Activated T-helper 1 cell treated with anti-CD3 and anti-CD28 coated beads, Interleukin-12 subunit alpha, Interleukin-12 subunit beta, Interleukin-2, Interleukin-4 antibody, amounts not matched to agents 30 ng/mL and 10 ng/mL and 1 ng/mL, durations not matched to agents 14 hours and 24 hours and 36 hours (primary cell): Measurements from ENCODE around the gene NME9. TPM values are rescaled to one million over a fixed set of nuclear protein-coding genes. Genes with fewer than 3 reads are reported as not detected.

Experiments
- DNase-seq: peaks from one replicate; pipeline ENCODE4 v3.0.0; 2021; ENCODE audit warnings: low spot score
- H3K27ac Mint-ChIP-seq: one replicate; pipeline ENCODE4 v1.8.0; 2021; ENCODE audit warnings: mild to moderate bottlenecking, mixed read lengths
- H3K27me3 Mint-ChIP-seq: one replicate; pipeline ENCODE4 v1.8.0; 2022; ENCODE audit warnings: mild to moderate bottlenecking, moderate library complexity, mixed read lengths; ENCODE audit not compliant: insufficient read depth
- H3K36me3 Mint-ChIP-seq: one replicate; pipeline ENCODE4 v1.8.0; 2021; ENCODE audit warnings: low read depth, mixed read lengths
- H3K4me1 Mint-ChIP-seq: one replicate; pipeline ENCODE4 v1.8.0; 2021; ENCODE audit warnings: low read depth, mixed read lengths
- H3K4me3 Mint-ChIP-seq: one replicate; pipeline ENCODE4 v1.8.0; 2021; ENCODE audit warnings: mild to moderate bottlenecking, moderate library complexity, mixed read lengths
- H3K9me3 Mint-ChIP-seq: one replicate; pipeline ENCODE4 v1.8.0; 2021; ENCODE audit warnings: mixed read lengths
- intact Hi-C: fragments of 100-400 bp; cut with micrococcal nuclease; formaldehyde crosslinking; loops from one replicate; pipeline ENCODE4 v1.15.1; 2024
- total RNA-seq: library from RNA; stranded (reverse); gene quantifications from 2 replicates; pipeline ENCODE4 v1.2.3, GENCODE V29; 2022

Gene NME9
- total RNA-seq, 1 donor from 2014 or later, result not detected

DNA sequence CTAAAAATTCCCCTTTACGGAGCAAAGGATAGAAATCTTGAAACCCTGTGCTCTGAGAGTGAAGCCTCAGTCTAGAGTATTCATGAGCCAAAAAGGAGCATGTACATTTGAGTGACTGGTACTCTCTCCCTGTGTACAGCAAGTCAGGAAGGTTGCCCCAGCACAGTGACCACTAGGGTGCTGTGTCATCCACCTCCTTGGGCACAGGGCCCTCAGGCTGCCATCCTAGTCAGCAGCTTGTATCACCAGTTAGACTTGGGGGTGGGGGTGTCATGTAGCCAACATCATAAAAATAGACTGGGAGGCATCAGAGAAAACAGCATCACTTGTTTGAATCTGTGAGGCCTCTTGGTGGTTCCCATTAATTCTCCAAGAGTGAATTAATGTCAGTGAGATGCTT is 12.0 kb downstream of the NME9 start:
- no peak for DNase-seq
- no peaks in the 10 kb centered on the region for H3K36me3 Mint-ChIP-seq
- no peaks in the 10 kb centered on the region for H3K27me3 Mint-ChIP-seq
- H3K4me3 Mint-ChIP-seq, result no peak overlapping the region
- H3K9me3 Mint-ChIP-seq, result no peaks in the 10 kb centered on the region
- peaks cover 12% of the 10 kb centered on the region for H3K4me1 Mint-ChIP-seq
- no peak overlapping the region for H3K27ac Mint-ChIP-seq
- intact Hi-C loops, result no loop called here

DNA sequence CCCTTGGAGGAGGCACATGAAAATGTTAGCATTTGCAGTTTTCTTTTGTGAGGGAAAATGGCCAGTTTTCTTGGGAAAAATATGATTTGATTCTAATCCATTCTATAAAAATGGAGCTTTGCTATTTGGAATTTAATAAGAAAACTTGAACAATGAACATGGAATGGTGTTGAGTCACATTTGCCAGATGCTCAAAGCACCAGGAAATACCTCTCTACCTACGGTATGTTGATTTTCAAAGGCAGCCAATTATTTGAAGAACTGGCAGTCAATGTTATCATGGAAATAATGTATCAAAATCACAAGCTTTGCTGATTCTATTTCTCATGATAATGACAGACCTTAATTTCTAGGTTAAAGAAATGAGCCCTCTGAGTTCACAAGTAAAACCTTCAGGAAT is 14.9 kb downstream of the NME9 start:
- no peak for DNase-seq
- intact Hi-C loops, result no loop called here
- Mint-ChIP-seq H3K4me3 (no peak overlapping the region), H3K4me1 (no peaks in the 10 kb centered on the region), H3K27me3 (peaks cover 2% of the 10 kb centered on the region), H3K36me3 (peaks cover 3% of the 10 kb centered on the region), H3K9me3 (peaks cover 16% of the 10 kb centered on the region), H3K27ac (no peak overlapping the region)

- no peak for DNase-seq
- Mint-ChIP-seq H3K27ac (no peak overlapping the region), H3K9me3 (peaks cover 37% of the 10 kb centered on the region), H3K4me1 (no peaks in the 10 kb centered on the region), H3K27me3 (peaks cover 2% of the 10 kb centered on the region), H3K4me3 (no peak overlapping the region), H3K36me3 (peaks cover 11% of the 10 kb centered on the region)
- intact Hi-C loops, result no loop called here
Observed at GRCh38 chr3:138310494-138310893, 19.2 kb downstream of the NME9 start.

- intact Hi-C loops, result no loop called here
- Mint-ChIP-seq H3K4me3 (no peak overlapping the region), H3K27ac (no peak overlapping the region), H3K27me3 (peaks cover 2% of the 10 kb centered on the region), H3K4me1 (no peaks in the 10 kb centered on the region), H3K9me3 (peaks cover 37% of the 10 kb centered on the region), H3K36me3 (peaks cover 14% of the 10 kb centered on the region)
- no peak for DNase-seq
Observed at GRCh38 chr3:138308783-138309182, 20.9 kb downstream of the NME9 start.

DNA sequence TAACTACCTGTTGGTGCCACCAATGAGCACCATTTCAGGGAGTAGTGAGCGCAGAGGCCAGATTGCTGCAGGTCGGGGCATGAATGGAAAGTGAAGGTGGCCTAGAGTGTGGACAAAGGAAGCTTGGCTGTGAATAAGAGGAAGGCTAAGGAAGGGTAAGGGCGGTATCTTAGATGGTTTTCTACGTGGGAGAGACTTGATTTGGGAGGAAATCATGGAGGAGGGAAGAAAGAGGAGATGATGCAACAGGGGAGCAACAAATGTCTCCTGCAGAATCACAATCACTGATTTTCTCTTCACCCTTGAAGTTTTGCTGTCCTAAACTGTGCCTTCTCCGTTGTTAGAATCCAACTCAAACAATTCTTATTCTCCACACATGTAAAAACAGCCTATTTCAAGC is 21.8 kb downstream of the NME9 start:
- no peak for DNase-seq
- Mint-ChIP-seq H3K27ac (no peak overlapping the region), H3K4me1 (no peaks in the 10 kb centered on the region), H3K27me3 (peaks cover 2% of the 10 kb centered on the region), H3K4me3 (no peak overlapping the region), H3K36me3 (peaks cover 14% of the 10 kb centered on the region), H3K9me3 (peaks cover 37% of the 10 kb centered on the region)
- intact Hi-C loops, result no loop called here

DNA sequence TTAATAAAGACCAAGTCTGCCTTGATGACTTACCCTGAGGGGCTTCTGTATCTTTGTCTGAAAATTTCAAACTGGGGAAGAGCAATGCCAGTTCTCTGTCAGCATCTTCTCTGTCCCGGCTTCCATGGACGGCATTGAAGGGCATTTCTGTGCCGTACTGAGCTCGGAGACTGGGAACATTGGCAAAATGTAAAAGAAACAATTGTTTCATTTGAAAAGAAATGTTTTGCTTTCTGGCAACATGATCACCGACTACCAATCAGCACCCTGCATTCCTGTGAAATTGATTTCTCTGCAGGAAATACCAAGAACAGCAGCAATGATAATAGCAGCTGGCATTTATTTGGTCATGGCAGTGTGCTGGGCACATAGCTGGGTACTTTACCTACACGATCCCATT is 26.2 kb downstream of the NME9 start:
- no peaks in the 10 kb centered on the region for H3K4me1 Mint-ChIP-seq
- peaks cover 15% of the 10 kb centered on the region for H3K36me3 Mint-ChIP-seq
- no peak overlapping the region for H3K4me3 Mint-ChIP-seq
- intact Hi-C loops, result no loop called here
- H3K9me3 Mint-ChIP-seq, result peaks cover 17% of the 10 kb centered on the region
- no peak overlapping the region for H3K27ac Mint-ChIP-seq
- H3K27me3 Mint-ChIP-seq, result no peaks in the 10 kb centered on the region
- no peak for DNase-seq

DNA sequence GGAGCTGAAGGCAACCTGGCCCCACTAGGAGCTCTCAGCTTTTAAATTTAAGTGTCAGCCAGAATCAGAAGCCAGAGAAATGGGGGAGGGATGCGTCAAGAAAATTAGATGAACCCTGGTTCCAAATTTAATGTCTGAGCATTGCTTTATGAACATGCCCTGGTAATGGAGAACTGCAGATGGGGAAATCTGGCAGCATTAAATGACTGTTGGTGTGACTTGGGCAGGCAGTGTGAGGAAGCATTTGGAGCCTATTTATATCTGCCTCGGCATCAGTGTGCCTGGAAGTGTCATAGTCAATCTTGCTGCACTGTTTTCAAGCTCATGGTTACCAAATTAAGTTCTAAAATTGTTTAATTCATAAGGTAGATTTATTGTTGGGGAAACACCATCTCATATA is 29.0 kb downstream of the NME9 start:
- intact Hi-C loops, result no loop called here
- DNase-seq, result no peak
- H3K27me3 Mint-ChIP-seq, result no peaks in the 10 kb centered on the region
- H3K4me3 Mint-ChIP-seq, result no peak overlapping the region
- H3K4me1 Mint-ChIP-seq, result peaks cover 24% of the 10 kb centered on the region
- H3K9me3 Mint-ChIP-seq, result no peaks in the 10 kb centered on the region
- H3K27ac Mint-ChIP-seq, result no peak overlapping the region
- peaks cover 19% of the 10 kb centered on the region for H3K36me3 Mint-ChIP-seq

DNA sequence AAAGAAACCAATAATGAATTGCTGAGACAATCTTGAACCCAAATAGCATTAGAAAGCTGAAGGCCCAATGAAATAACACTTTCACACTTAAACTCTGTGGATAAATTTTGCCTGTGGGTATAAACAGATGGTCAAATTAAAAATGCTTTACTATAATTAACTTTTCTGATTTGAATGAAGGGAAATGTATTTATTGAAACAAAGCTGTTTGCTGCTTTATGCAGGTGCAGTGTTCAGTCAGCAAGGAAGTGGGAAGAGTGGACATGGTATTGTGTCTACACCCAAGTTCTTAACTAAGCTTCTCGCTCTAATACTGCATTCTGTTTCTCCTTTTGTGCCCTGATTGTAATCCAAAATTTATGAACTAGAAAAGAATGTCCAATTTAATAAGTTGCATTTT is 31.8 kb downstream of the NME9 start:
- no peaks in the 10 kb centered on the region for H3K9me3 Mint-ChIP-seq
- no peaks in the 10 kb centered on the region for H3K27me3 Mint-ChIP-seq
- H3K4me1 Mint-ChIP-seq, result peaks cover 30% of the 10 kb centered on the region
- H3K4me3 Mint-ChIP-seq, result no peak overlapping the region
- H3K36me3 Mint-ChIP-seq, result peaks cover 35% of the 10 kb centered on the region
- intact Hi-C loops, result no loop called here
- no peak overlapping the region for H3K27ac Mint-ChIP-seq
- no peak for DNase-seq

GRCh38 chr3:138297059-138297607 is 32.5 kb downstream of the NME9 start:
- Mint-ChIP-seq H3K9me3 (no peaks in the 10 kb centered on the region), H3K27me3 (no peaks in the 10 kb centered on the region), H3K4me3 (no peak overlapping the region), H3K4me1 (peaks cover 30% of the 10 kb centered on the region), H3K36me3 (peaks cover 40% of the 10 kb centered on the region), H3K27ac (peak overlapping the region; percentile 64)
- no peak for DNase-seq
- intact Hi-C loops, result no loop called here

GRCh38 chr3:138296639-138297038 is 33.0 kb downstream of the NME9 start:
- Mint-ChIP-seq H3K4me3 (no peak overlapping the region), H3K9me3 (no peaks in the 10 kb centered on the region), H3K36me3 (peaks cover 41% of the 10 kb centered on the region), H3K27me3 (no peaks in the 10 kb centered on the region), H3K27ac (peak overlapping the region; percentile 64), H3K4me1 (peaks cover 30% of the 10 kb centered on the region)
- intact Hi-C loops, result no loop called here
- DNase-seq, result no peak

DNA sequence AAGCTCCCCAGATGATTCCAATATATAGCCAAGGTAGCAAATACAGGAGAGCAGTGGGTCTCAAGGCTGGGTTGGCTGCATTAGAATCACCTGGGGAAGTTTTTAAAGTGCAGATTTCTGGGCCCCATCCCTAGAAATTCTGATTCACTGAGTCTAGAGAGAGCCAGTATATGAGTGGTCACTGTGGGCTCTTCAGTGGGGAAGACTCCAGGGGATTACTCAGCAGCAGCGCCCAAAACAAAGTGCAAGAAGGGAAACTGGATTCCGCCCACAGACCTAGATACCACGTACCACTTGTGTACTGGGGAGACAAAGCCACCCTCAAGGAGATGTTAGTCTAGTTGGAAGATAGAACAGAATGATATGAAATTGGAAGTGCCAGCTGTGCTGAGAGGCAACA is 40.0 kb downstream of the NME9 start:
- peaks cover 6% of the 10 kb centered on the region for H3K4me1 Mint-ChIP-seq
- H3K36me3 Mint-ChIP-seq, result peaks cover 45% of the 10 kb centered on the region
- H3K27ac Mint-ChIP-seq, result no peak overlapping the region
- H3K4me3 Mint-ChIP-seq, result no peak overlapping the region
- no peaks in the 10 kb centered on the region for H3K27me3 Mint-ChIP-seq
- no peak for DNase-seq
- intact Hi-C loops, result no loop called here
- no peaks in the 10 kb centered on the region for H3K9me3 Mint-ChIP-seq

DNA sequence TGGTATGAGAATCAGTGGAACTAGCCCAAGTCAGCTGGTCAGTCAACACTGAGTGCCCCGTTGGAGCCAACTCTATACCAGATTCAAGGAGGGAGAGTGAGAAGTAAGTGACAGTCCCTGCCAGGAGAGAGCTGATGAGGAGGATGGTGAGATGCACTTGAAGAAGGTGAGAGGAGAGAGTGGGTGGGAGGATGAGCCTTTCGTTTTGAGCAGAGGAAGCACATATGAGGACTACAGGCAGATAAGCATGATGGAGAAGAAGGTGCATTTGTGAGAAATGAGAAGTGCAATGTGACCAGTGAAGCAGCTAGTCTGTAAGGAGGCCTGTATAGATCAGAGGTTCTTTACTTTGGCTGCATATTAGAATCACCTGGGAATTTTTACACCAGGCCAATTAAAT is 40.4 kb downstream of the NME9 start:
- DNase-seq, result no peak
- Mint-ChIP-seq H3K27ac (no peak overlapping the region), H3K27me3 (no peaks in the 10 kb centered on the region), H3K4me3 (no peak overlapping the region), H3K9me3 (no peaks in the 10 kb centered on the region), H3K4me1 (peaks cover 6% of the 10 kb centered on the region), H3K36me3 (peaks cover 42% of the 10 kb centered on the region)
- intact Hi-C loops, result no loop called here

DNA sequence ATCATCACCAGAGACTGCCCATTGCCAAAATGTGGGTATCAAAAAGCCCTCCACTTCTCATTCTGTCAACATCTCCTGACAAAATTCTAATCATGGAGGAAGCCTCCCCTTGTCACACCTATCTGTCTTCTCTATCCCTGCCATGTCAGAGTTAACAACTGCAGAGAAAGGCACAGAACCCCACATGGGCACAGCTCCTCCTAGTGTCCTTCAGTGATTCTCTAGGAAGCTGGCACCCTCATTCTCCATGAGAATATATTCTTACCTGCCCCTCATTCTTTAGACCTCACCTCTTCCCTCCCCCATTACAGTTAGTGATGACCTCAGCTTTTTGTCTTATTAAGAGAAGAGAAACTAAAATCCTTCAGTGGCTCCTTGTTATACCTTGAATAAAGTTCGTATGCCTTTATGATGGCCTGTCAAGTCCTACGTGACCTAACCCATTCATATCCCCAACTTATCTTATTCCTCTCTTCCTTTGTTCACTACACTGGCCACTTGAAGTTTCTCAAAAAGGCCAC is 44.6 kb downstream of the NME9 start:
- Mint-ChIP-seq H3K36me3 (peaks cover 27% of the 10 kb centered on the region), H3K9me3 (no peaks in the 10 kb centered on the region), H3K27me3 (no peaks in the 10 kb centered on the region), H3K4me3 (no peak overlapping the region), H3K4me1 (peaks cover 20% of the 10 kb centered on the region), H3K27ac (no peak overlapping the region)
- intact Hi-C loops, result no loop called here
- DNase-seq, result no peak

- no peaks in the 10 kb centered on the region for H3K27me3 Mint-ChIP-seq
- H3K9me3 Mint-ChIP-seq, result no peaks in the 10 kb centered on the region
- no peak overlapping the region for H3K4me3 Mint-ChIP-seq
- H3K27ac Mint-ChIP-seq, result no peak overlapping the region
- intact Hi-C loops, result no loop called here
- H3K4me1 Mint-ChIP-seq, result peaks cover 15% of the 10 kb centered on the region
- peaks cover 19% of the 10 kb centered on the region for H3K36me3 Mint-ChIP-seq
- no peak for DNase-seq
Observed at GRCh38 chr3:138284079-138284478, 45.6 kb downstream of the NME9 start.
